Measurements from ENCODE around the gene GLI2.
A peak's percentile ranks its signal among the peaks of the same experiment; 100 is the strongest.

Gene GLI2

GRCh38 chr2:120749506-120750431 lies 14.1 kb downstream of the GLI2 start:
- no peaks in the 10 kb centered on the region for H3K36me3 ChIP-seq (ENCODE audit: control insufficient read depth, insufficient read depth, low read length)
- H3K9ac ChIP-seq (ENCODE audit: low read depth, low read length): no peak overlapping the region
- H3K4me1 ChIP-seq (ENCODE audit: control insufficient read depth, insufficient read depth, low read length): peaks cover 17% of the 10 kb centered on the region
- no peaks in the 10 kb centered on the region for H3K27me3 ChIP-seq (ENCODE audit: control insufficient read depth, insufficient read depth, low read length)
- no peaks in the 10 kb centered on the region for H3K9me3 ChIP-seq (ENCODE audit: control insufficient read depth, insufficient read depth, low read length)
- no peak overlapping the region for H3K4me3 ChIP-seq (ENCODE audit: low read depth, low read length)

GRCh38 chr2:120750488-120751210 lies 15.0 kb downstream of the GLI2 start:
- Histone ChIP-seq H3K27me3 (ENCODE audit: control insufficient read depth, insufficient read depth, low read length) (no peaks in the 10 kb centered on the region), H3K9me3 (ENCODE audit: control insufficient read depth, insufficient read depth, low read length) (no peaks in the 10 kb centered on the region), H3K36me3 (ENCODE audit: control insufficient read depth, insufficient read depth, low read length) (no peaks in the 10 kb centered on the region), H3K4me1 (ENCODE audit: control insufficient read depth, insufficient read depth, low read length) (peaks cover 17% of the 10 kb centered on the region), H3K4me3 (ENCODE audit: low read depth, low read length) (no peak overlapping the region), H3K9ac (ENCODE audit: low read depth, low read length) (no peak overlapping the region)

- H3K36me3 ChIP-seq (ENCODE audit: control insufficient read depth, insufficient read depth, low read length): no peaks in the 10 kb centered on the region
- H3K27me3 ChIP-seq (ENCODE audit: control insufficient read depth, insufficient read depth, low read length): no peaks in the 10 kb centered on the region
- no peak overlapping the region for H3K4me3 ChIP-seq (ENCODE audit: low read depth, low read length)
- no peak overlapping the region for H3K9ac ChIP-seq (ENCODE audit: low read depth, low read length)
- H3K9me3 ChIP-seq (ENCODE audit: control insufficient read depth, insufficient read depth, low read length): no peaks in the 10 kb centered on the region
- peaks cover 17% of the 10 kb centered on the region for H3K4me1 ChIP-seq (ENCODE audit: control insufficient read depth, insufficient read depth, low read length)
These were observed 15.9 kb downstream of the GLI2 start for GRCh38 chr2:120751553-120751952.

GRCh38 chr2:120754067-120754960 lies 18.6 kb downstream of the GLI2 start:
- H3K9me3 ChIP-seq (ENCODE audit: control insufficient read depth, insufficient read depth, low read length): no peaks in the 10 kb centered on the region
- H3K9ac ChIP-seq (ENCODE audit: low read depth, low read length): no peak overlapping the region
- no peak overlapping the region for H3K4me3 ChIP-seq (ENCODE audit: low read depth, low read length)
- no peaks in the 10 kb centered on the region for H3K27me3 ChIP-seq (ENCODE audit: control insufficient read depth, insufficient read depth, low read length)
- no peaks in the 10 kb centered on the region for H3K36me3 ChIP-seq (ENCODE audit: control insufficient read depth, insufficient read depth, low read length)
- H3K4me1 ChIP-seq (ENCODE audit: control insufficient read depth, insufficient read depth, low read length): peaks cover 29% of the 10 kb centered on the region

- Histone ChIP-seq H3K36me3 (ENCODE audit: control insufficient read depth, insufficient read depth, low read length) (no peaks in the 10 kb centered on the region), H3K9ac (ENCODE audit: low read depth, low read length) (peak overlapping the region; percentile 30), H3K4me1 (ENCODE audit: control insufficient read depth, insufficient read depth, low read length) (peaks cover 37% of the 10 kb centered on the region), H3K27me3 (ENCODE audit: control insufficient read depth, insufficient read depth, low read length) (no peaks in the 10 kb centered on the region), H3K4me3 (ENCODE audit: low read depth, low read length) (no peak overlapping the region), H3K9me3 (ENCODE audit: control insufficient read depth, insufficient read depth, low read length) (no peaks in the 10 kb centered on the region)
These were observed 22.8 kb downstream of the GLI2 start for GRCh38 chr2:120758181-120759144.

- no peaks in the 10 kb centered on the region for H3K9me3 ChIP-seq (ENCODE audit: control insufficient read depth, insufficient read depth, low read length)
- peaks cover 38% of the 10 kb centered on the region for H3K4me1 ChIP-seq (ENCODE audit: control insufficient read depth, insufficient read depth, low read length)
- H3K9ac ChIP-seq (ENCODE audit: low read depth, low read length): no peak overlapping the region
- no peak overlapping the region for H3K4me3 ChIP-seq (ENCODE audit: low read depth, low read length)
- no peaks in the 10 kb centered on the region for H3K36me3 ChIP-seq (ENCODE audit: control insufficient read depth, insufficient read depth, low read length)
- H3K27me3 ChIP-seq (ENCODE audit: control insufficient read depth, insufficient read depth, low read length): no peaks in the 10 kb centered on the region
These were observed 24.1 kb downstream of the GLI2 start for GRCh38 chr2:120759543-120760331.

GRCh38 chr2:120760446-120761135 lies 24.9 kb downstream of the GLI2 start:
- no peaks in the 10 kb centered on the region for H3K36me3 ChIP-seq (ENCODE audit: control insufficient read depth, insufficient read depth, low read length)
- H3K9ac ChIP-seq (ENCODE audit: low read depth, low read length): no peak overlapping the region
- H3K27me3 ChIP-seq (ENCODE audit: control insufficient read depth, insufficient read depth, low read length): no peaks in the 10 kb centered on the region
- H3K9me3 ChIP-seq (ENCODE audit: control insufficient read depth, insufficient read depth, low read length): no peaks in the 10 kb centered on the region
- H3K4me1 ChIP-seq (ENCODE audit: control insufficient read depth, insufficient read depth, low read length): peaks cover 44% of the 10 kb centered on the region
- no peak overlapping the region for H3K4me3 ChIP-seq (ENCODE audit: low read depth, low read length)

GRCh38 chr2:120761164-120761861 lies 25.6 kb downstream of the GLI2 start:
- peaks cover 49% of the 10 kb centered on the region for H3K4me1 ChIP-seq (ENCODE audit: control insufficient read depth, insufficient read depth, low read length)
- no peak overlapping the region for H3K9ac ChIP-seq (ENCODE audit: low read depth, low read length)

GRCh38 chr2:120761911-120762310 lies 26.2 kb downstream of the GLI2 start:
- no peak overlapping the region for H3K4me3 ChIP-seq (ENCODE audit: low read depth, low read length)
- peaks cover 54% of the 10 kb centered on the region for H3K4me1 ChIP-seq (ENCODE audit: control insufficient read depth, insufficient read depth, low read length)
- H3K36me3 ChIP-seq (ENCODE audit: control insufficient read depth, insufficient read depth, low read length): no peaks in the 10 kb centered on the region
- H3K27me3 ChIP-seq (ENCODE audit: control insufficient read depth, insufficient read depth, low read length): no peaks in the 10 kb centered on the region
- H3K9me3 ChIP-seq (ENCODE audit: control insufficient read depth, insufficient read depth, low read length): no peaks in the 10 kb centered on the region
- no peak overlapping the region for H3K9ac ChIP-seq (ENCODE audit: low read depth, low read length)

More at GRCh38 chr2:120761164-120761861, 25.6 kb downstream of the GLI2 start:
- Histone ChIP-seq H3K4me3 (ENCODE audit: low read depth, low read length) (no peak overlapping the region), H3K27me3 (ENCODE audit: control insufficient read depth, insufficient read depth, low read length) (no peaks in the 10 kb centered on the region), H3K9me3 (ENCODE audit: control insufficient read depth, insufficient read depth, low read length) (no peaks in the 10 kb centered on the region), H3K36me3 (ENCODE audit: control insufficient read depth, insufficient read depth, low read length) (no peaks in the 10 kb centered on the region)
